ENCODE data around the gene ARL15. TPM values are rescaled to one million over a fixed set of nuclear protein-coding genes. Genes with fewer than 3 reads are reported as not detected.

Gene ARL15
- total RNA-seq, 1 experiment from 2014 or later: 18.3 TPM

DNA sequence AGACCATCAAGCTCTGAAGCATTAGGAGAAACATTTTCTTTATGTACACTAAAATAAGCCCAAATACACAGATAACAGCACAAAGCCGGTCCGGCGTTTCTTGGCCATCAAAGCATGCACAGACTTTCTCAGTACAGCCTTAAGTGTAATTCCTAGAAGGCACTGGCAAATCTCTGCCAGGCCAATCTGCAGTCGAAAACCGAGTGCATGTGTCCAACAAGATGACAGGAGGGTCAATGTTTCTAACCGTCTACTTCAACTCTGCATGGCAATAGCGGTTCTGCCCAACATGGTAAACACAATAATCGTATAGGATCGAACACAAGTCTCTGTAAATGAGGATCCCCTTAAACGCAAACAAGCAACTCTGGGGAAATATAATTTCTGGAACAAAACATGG, 1.1 kb downstream of the ARL15 start:
- Histone ChIP-seq H3K4me3 (ENCODE audit: low read depth, low read length, poor library complexity, severe bottlenecking) (peak overlapping the region; percentile 69), H3K27me3 (replicated peaks; ENCODE audit: insufficient read depth, low read depth, low read length, poor library complexity) (no peaks in the 10 kb centered on the region), H3K36me3 (ENCODE audit: insufficient read depth, low read length, poor library complexity, severe bottlenecking) (no peaks in the 10 kb centered on the region), H3K4me1 (ENCODE audit: insufficient read depth, low read length, poor library complexity, severe bottlenecking) (no peaks in the 10 kb centered on the region), H3K27ac (ENCODE audit: low read depth, low read length, poor library complexity, severe bottlenecking) (peak overlapping the region; percentile 54), H3K9me3 (ENCODE audit: low read depth, low read length, poor library complexity, severe bottlenecking) (no peaks in the 10 kb centered on the region)
- CTCF ChIA-PET: no interaction called here
- no TSS peak for BruUV-seq (replicated peaks)
- intact Hi-C loops (cut with micrococcal nuclease; ENCODE audit: unreplicated experiment): no loop called here
- peak; percentile 4 for DNase-seq (ENCODE audit: low spot score)
- POLR2A ChIA-PET (ENCODE audit: low non-redundant PET): interaction anchor here (0.6 kb wide), 1 partner anchor 15 kb away, joined by 4 read pairs; no protein-coding TSS in a partner anchor
- TF ChIP-seq CTCF (conservative IDR thresholded peaks at IDR 0.05; ENCODE audit: low read depth, low read length) (no peak), EZH2 (IDR thresholded peaks at IDR 0.05; ENCODE audit: borderline replicate concordance, low read depth, low read length, poor library complexity, severe bottlenecking) (no peak)

DNA sequence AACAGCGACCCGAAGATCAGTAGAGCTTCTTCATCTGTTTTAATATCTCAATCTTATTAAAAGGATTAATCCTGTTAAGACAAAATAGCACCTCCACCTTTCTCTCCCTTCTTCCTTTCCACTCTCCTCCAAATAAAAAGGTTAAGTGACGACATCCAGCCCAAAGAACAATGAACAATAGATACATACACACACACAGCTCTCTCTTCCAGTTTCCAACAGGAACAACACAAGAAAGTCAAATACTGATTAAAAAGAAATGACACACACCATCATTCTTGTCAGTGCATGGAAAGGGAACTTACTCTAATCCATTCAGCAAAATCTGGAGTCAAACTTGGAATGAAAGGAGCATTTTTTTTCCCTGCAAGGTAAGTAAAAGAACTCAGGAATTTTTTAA, 2.8 kb downstream of the ARL15 start:
- BruUV-seq (replicated peaks): no TSS peak
- no peak for DNase-seq (ENCODE audit: low spot score)
- Histone ChIP-seq H3K4me1 (ENCODE audit: insufficient read depth, low read length, poor library complexity, severe bottlenecking) (no peaks in the 10 kb centered on the region), H3K27ac (ENCODE audit: low read depth, low read length, poor library complexity, severe bottlenecking) (no peak overlapping the region), H3K4me3 (ENCODE audit: low read depth, low read length, poor library complexity, severe bottlenecking) (no peak overlapping the region), H3K36me3 (ENCODE audit: insufficient read depth, low read length, poor library complexity, severe bottlenecking) (no peaks in the 10 kb centered on the region), H3K27me3 (replicated peaks; ENCODE audit: insufficient read depth, low read depth, low read length, poor library complexity) (no peaks in the 10 kb centered on the region), H3K9me3 (ENCODE audit: low read depth, low read length, poor library complexity, severe bottlenecking) (no peaks in the 10 kb centered on the region)
- intact Hi-C loops (cut with micrococcal nuclease; ENCODE audit: unreplicated experiment): no loop called here
- POLR2A ChIA-PET (ENCODE audit: low non-redundant PET): no interaction called here
- no peak for TF ChIP-seq EZH2 (IDR thresholded peaks at IDR 0.05; ENCODE audit: borderline replicate concordance, low read depth, low read length, poor library complexity, severe bottlenecking)
- no peak for TF ChIP-seq CTCF (conservative IDR thresholded peaks at IDR 0.05; ENCODE audit: low read depth, low read length)
- CTCF ChIA-PET: no interaction called here

DNA sequence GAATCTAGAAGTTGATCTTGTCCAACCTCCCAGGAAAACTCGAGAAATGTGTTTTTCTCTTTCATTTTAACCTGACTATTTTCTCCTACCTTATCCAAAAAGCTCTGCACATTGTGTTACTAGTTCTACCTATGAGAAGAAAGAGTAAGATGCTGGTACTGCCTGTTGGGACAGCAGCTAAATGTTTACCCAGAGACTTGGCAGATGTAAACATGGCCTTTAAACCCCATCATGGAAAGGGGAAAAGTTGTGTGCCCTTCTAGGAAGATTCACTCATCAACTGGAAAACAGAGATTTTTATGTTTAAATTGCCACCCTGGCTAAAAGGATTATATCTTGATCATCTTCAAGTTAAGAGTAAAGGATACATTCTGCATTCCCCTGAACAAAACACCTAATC, 3.5 kb downstream of the ARL15 start:
- H3K36me3 ChIP-seq (ENCODE audit: insufficient read depth, low read length, poor library complexity, severe bottlenecking): no peaks in the 10 kb centered on the region
- no peak overlapping the region for H3K4me3 ChIP-seq (ENCODE audit: low read depth, low read length, poor library complexity, severe bottlenecking)
- H3K4me1 ChIP-seq (ENCODE audit: insufficient read depth, low read length, poor library complexity, severe bottlenecking): no peaks in the 10 kb centered on the region
- ChIA-PET POLR2A (ENCODE audit: low non-redundant PET) (no interaction called here), CTCF (no interaction called here)
- BruUV-seq (replicated peaks): no TSS peak
- H3K9me3 ChIP-seq (ENCODE audit: low read depth, low read length, poor library complexity, severe bottlenecking): no peaks in the 10 kb centered on the region
- TF ChIP-seq CTCF (conservative IDR thresholded peaks at IDR 0.05; ENCODE audit: low read depth, low read length) (no peak), EZH2 (IDR thresholded peaks at IDR 0.05; ENCODE audit: borderline replicate concordance, low read depth, low read length, poor library complexity, severe bottlenecking) (no peak)
- no peaks in the 10 kb centered on the region for H3K27me3 ChIP-seq (replicated peaks; ENCODE audit: insufficient read depth, low read depth, low read length, poor library complexity)
- no peak overlapping the region for H3K27ac ChIP-seq (ENCODE audit: low read depth, low read length, poor library complexity, severe bottlenecking)
- no peak for DNase-seq (ENCODE audit: low spot score)
- intact Hi-C loops (cut with micrococcal nuclease; ENCODE audit: unreplicated experiment): no loop called here
